Mesendoderm (in vitro differentiated cells): ENCODE data around the gene CSTF2T.

Experiments
- DNase-seq: peaks from one replicate; pipeline ENCODE4 v3.0.0; 2013
- H2AK5ac ChIP-seq: 2 replicates; pipeline ENCODE4 v1.6.1; 2013; ENCODE audit warnings: low read length, inconsistent platforms
- H2BK120ac ChIP-seq: 2 replicates; pipeline ENCODE4 v1.6.1; 2013; ENCODE audit warnings: low read depth, mild to moderate bottlenecking, low read length, moderate library complexity, mixed read lengths
- H2BK15ac ChIP-seq: replicated peaks from 2 replicates; pipeline ENCODE4 v1.6.1; 2013; ENCODE audit warnings: low read depth, mild to moderate bottlenecking, moderate library complexity
- H2BK5ac ChIP-seq: 2 replicates; pipeline ENCODE4 v1.6.1; 2013; ENCODE audit warnings: low read length, inconsistent platforms
- H3K18ac ChIP-seq: 2 replicates; pipeline ENCODE4 v1.6.1; 2013; ENCODE audit warnings: mild to moderate bottlenecking, low read length, mixed read lengths
- H3K23ac ChIP-seq: one replicate; pipeline ENCODE4 v1.6.1; 2013; ENCODE audit warnings: low read length
- H3K27ac ChIP-seq: 2 replicates; pipeline ENCODE4 v1.5.1; 2013; ENCODE audit warnings: low read depth, mild to moderate bottlenecking, inconsistent platforms, low read length, moderate library complexity
- H3K27me3 ChIP-seq: 2 replicates; pipeline ENCODE4 v1.6.1; 2013; ENCODE audit warnings: low read length, control low read depth, mild to moderate bottlenecking, inconsistent platforms; ENCODE audit not compliant: insufficient read depth, poor library complexity
- H3K36me3 ChIP-seq: 2 replicates; pipeline ENCODE4 v1.6.1; 2013; ENCODE audit warnings: low read length, inconsistent platforms; ENCODE audit not compliant: control insufficient read depth, insufficient read depth
- H3K4ac ChIP-seq: one replicate; pipeline ENCODE4 v1.6.1; 2013; ENCODE audit warnings: low read depth, mild to moderate bottlenecking, low read length, moderate library complexity
- H3K4me1 ChIP-seq: 2 replicates; pipeline ENCODE4 v1.6.1; 2013; ENCODE audit warnings: low read depth, low read length, inconsistent platforms; ENCODE audit not compliant: control insufficient read depth
- H3K4me2 ChIP-seq: 2 replicates; pipeline ENCODE4 v1.6.1; 2013; ENCODE audit warnings: low read length
- H3K4me3 ChIP-seq: 2 replicates; pipeline ENCODE4 v1.5.1; 2013; ENCODE audit warnings: mild to moderate bottlenecking, low read length
- H3K56ac ChIP-seq: one replicate; pipeline ENCODE4 v1.6.1; 2013; ENCODE audit warnings: low read length
- H3K79me1 ChIP-seq: 2 replicates; pipeline ENCODE4 v1.6.1; 2013; ENCODE audit warnings: low read length, inconsistent platforms
- H3K79me2 ChIP-seq: 2 replicates; pipeline ENCODE4 v1.6.1; 2013; ENCODE audit warnings: mild to moderate bottlenecking, low read length; ENCODE audit not compliant: control insufficient read depth, insufficient read depth
- H3K9ac ChIP-seq: 2 replicates; pipeline ENCODE4 v1.6.1; 2013; ENCODE audit warnings: low read length, inconsistent platforms
- H4K5ac ChIP-seq: one replicate; pipeline ENCODE4 v1.6.1; 2013; ENCODE audit warnings: low read length
- H4K8ac ChIP-seq: one replicate; pipeline ENCODE4 v1.6.1; 2013; ENCODE audit warnings: low read depth, mild to moderate bottlenecking, control low read depth, low read length, moderate library complexity
- WGBS: extraction: QIAGEN DNeasy Blood & Tissue Kit; methylation state at CpG from one replicate; pipeline ENCODE4 v1.1.7; 2013; ENCODE audit warnings: low lambda C conversion rate, missing lambda C conversion rate; ENCODE audit not compliant: insufficient coverage; ENCODE audit errors: extremely low coverage; 5-methylcytosine and 5-hydroxymethylcytosine counted together

Gene CSTF2T

GRCh38 chr10:51743146-51743545, 43.8 kb upstream of the CSTF2T start:
- H3K79me1 ChIP-seq = no peaks in the 10 kb centered on the region
- DNase-seq = peak; percentile 45
- H3K23ac ChIP-seq = no peak overlapping the region
- H3K27ac ChIP-seq = no peak overlapping the region
- H3K4me3 ChIP-seq = no peak overlapping the region
- no peaks in the 10 kb centered on the region for H3K27me3 ChIP-seq
- no peak overlapping the region for H3K4me2 ChIP-seq
- H4K8ac ChIP-seq = no peak overlapping the region
- H3K79me2 ChIP-seq = no peaks in the 10 kb centered on the region
- no peaks in the 10 kb centered on the region for H3K36me3 ChIP-seq
- no peak overlapping the region for H3K18ac ChIP-seq
- H4K5ac ChIP-seq = no peak overlapping the region
- no peak overlapping the region for H2BK15ac ChIP-seq
- no peak overlapping the region for H3K9ac ChIP-seq
- WGBS = no CpG with 5 or more reads among the region's 6 CpGs
- H2BK120ac ChIP-seq = no peak overlapping the region
- H3K4me1 ChIP-seq = no peaks in the 10 kb centered on the region
- no peak overlapping the region for H3K56ac ChIP-seq
- H2BK5ac ChIP-seq = no peak overlapping the region
- no peak overlapping the region for H3K4ac ChIP-seq
- no peak overlapping the region for H2AK5ac ChIP-seq

GRCh38 chr10:51733057-51733456, 33.7 kb upstream of the CSTF2T start:
- peak; percentile 12 for DNase-seq
- Histone ChIP-seq H3K79me2 (no peaks in the 10 kb centered on the region), H3K27me3 (no peaks in the 10 kb centered on the region), H3K4me3 (no peak overlapping the region), H3K27ac (no peak overlapping the region), H3K4me1 (no peaks in the 10 kb centered on the region), H3K23ac (no peak overlapping the region), H3K4ac (no peak overlapping the region), H3K79me1 (no peaks in the 10 kb centered on the region), H4K5ac (no peak overlapping the region), H2BK15ac (no peak overlapping the region), H3K9ac (no peak overlapping the region), H2AK5ac (no peak overlapping the region), H2BK120ac (no peak overlapping the region), H3K56ac (no peak overlapping the region), H3K18ac (no peak overlapping the region), H3K36me3 (no peaks in the 10 kb centered on the region), H3K4me2 (no peak overlapping the region), H4K8ac (no peak overlapping the region), H2BK5ac (no peak overlapping the region)
- no CpG with 5 or more reads among the region's 1 CpG for WGBS

GRCh38 chr10:51729822-51730555, 30.6 kb upstream of the CSTF2T start:
- no peak overlapping the region for H4K8ac ChIP-seq
- H3K9ac ChIP-seq = no peak overlapping the region
- no peak overlapping the region for H2BK120ac ChIP-seq
- H3K23ac ChIP-seq = no peak overlapping the region
- no CpG with 5 or more reads among the region's 7 CpGs for WGBS
- no peak overlapping the region for H3K4me2 ChIP-seq
- no peak overlapping the region for H4K5ac ChIP-seq
- no peak overlapping the region for H3K56ac ChIP-seq
- no peaks in the 10 kb centered on the region for H3K79me1 ChIP-seq
- H2BK15ac ChIP-seq = no peak overlapping the region
- H3K4me1 ChIP-seq = no peaks in the 10 kb centered on the region
- H3K4ac ChIP-seq = no peak overlapping the region
- H3K36me3 ChIP-seq = no peaks in the 10 kb centered on the region
- H2AK5ac ChIP-seq = no peak overlapping the region
- H3K18ac ChIP-seq = no peak overlapping the region
- no peak overlapping the region for H3K27ac ChIP-seq
- no peaks in the 10 kb centered on the region for H3K79me2 ChIP-seq
- no peak for DNase-seq
- H3K27me3 ChIP-seq = no peaks in the 10 kb centered on the region
- no peak overlapping the region for H3K4me3 ChIP-seq
- no peak overlapping the region for H2BK5ac ChIP-seq

- no peak overlapping the region for H3K4me3 ChIP-seq
- no peaks in the 10 kb centered on the region for H3K27me3 ChIP-seq
- no peak overlapping the region for H2BK120ac ChIP-seq
- H4K8ac ChIP-seq = no peak overlapping the region
- H4K5ac ChIP-seq = no peak overlapping the region
- H3K36me3 ChIP-seq = no peaks in the 10 kb centered on the region
- no peaks in the 10 kb centered on the region for H3K4me1 ChIP-seq
- no peak overlapping the region for H3K56ac ChIP-seq
- no peak overlapping the region for H3K27ac ChIP-seq
- no peak overlapping the region for H2BK15ac ChIP-seq
- no peaks in the 10 kb centered on the region for H3K79me2 ChIP-seq
- H3K4me2 ChIP-seq = no peak overlapping the region
- H3K23ac ChIP-seq = no peak overlapping the region
- H2BK5ac ChIP-seq = no peak overlapping the region
- no peak overlapping the region for H3K18ac ChIP-seq
- H3K4ac ChIP-seq = no peak overlapping the region
- no peaks in the 10 kb centered on the region for H3K79me1 ChIP-seq
- DNase-seq = no peak
- no CpG with 5 or more reads among the region's 1 CpG for WGBS
- H2AK5ac ChIP-seq = no peak overlapping the region
- no peak overlapping the region for H3K9ac ChIP-seq
Observed at GRCh38 chr10:51724038-51724437, 24.6 kb upstream of the CSTF2T start.

GRCh38 chr10:51718804-51719291, 19.5 kb upstream of the CSTF2T start:
- no peak overlapping the region for H2BK120ac ChIP-seq
- no peak overlapping the region for H3K27ac ChIP-seq
- H3K23ac ChIP-seq = no peak overlapping the region

GRCh38 chr10:51716981-51717380, 17.6 kb upstream of the CSTF2T start:
- Histone ChIP-seq H3K56ac (no peak overlapping the region), H4K8ac (no peak overlapping the region), H3K36me3 (no peaks in the 10 kb centered on the region), H3K4me2 (no peak overlapping the region), H3K23ac (no peak overlapping the region), H3K4ac (no peak overlapping the region), H2BK5ac (no peak overlapping the region), H3K9ac (no peak overlapping the region), H4K5ac (no peak overlapping the region), H3K27me3 (no peaks in the 10 kb centered on the region), H2BK120ac (no peak overlapping the region), H3K27ac (no peak overlapping the region), H3K18ac (no peak overlapping the region), H3K4me1 (no peaks in the 10 kb centered on the region), H2AK5ac (no peak overlapping the region), H3K79me2 (no peaks in the 10 kb centered on the region), H3K79me1 (no peaks in the 10 kb centered on the region), H3K4me3 (no peak overlapping the region), H2BK15ac (no peak overlapping the region)
- no CpG with 5 or more reads among the region's 4 CpGs for WGBS
- DNase-seq = no peak

More at GRCh38 chr10:51718804-51719291, 19.5 kb upstream of the CSTF2T start:
- H3K27me3 ChIP-seq = no peaks in the 10 kb centered on the region
- no peak overlapping the region for H4K8ac ChIP-seq
- H4K5ac ChIP-seq = no peak overlapping the region
- DNase-seq = peak; percentile 74
- H3K9ac ChIP-seq = no peak overlapping the region
- no peak overlapping the region for H3K4me3 ChIP-seq
- no peak overlapping the region for H3K18ac ChIP-seq
- H3K4me2 ChIP-seq = no peak overlapping the region
- H2BK5ac ChIP-seq = no peak overlapping the region
- H3K4ac ChIP-seq = no peak overlapping the region
- H3K56ac ChIP-seq = no peak overlapping the region
- no peak overlapping the region for H2AK5ac ChIP-seq
- H2BK15ac ChIP-seq = no peak overlapping the region
- no peaks in the 10 kb centered on the region for H3K79me2 ChIP-seq
- H3K4me1 ChIP-seq = no peaks in the 10 kb centered on the region
- no peaks in the 10 kb centered on the region for H3K36me3 ChIP-seq
- no peaks in the 10 kb centered on the region for H3K79me1 ChIP-seq
